Activated CD4-positive, alpha-beta memory T cell treated with anti-CD3 and anti-CD28 coated beads for 36 hours (primary cell): ENCODE results near the gene ZNF786. TPM values are rescaled to one million over a fixed set of nuclear protein-coding genes. Genes with fewer than 3 reads are reported as not detected.
"Not testable (repeated sequence)": the region's sequence is repeated elsewhere in the genome, so short reads cannot be mapped to it uniquely, and the experiment has no call there.

ENCODE experiments used
- CTCF ChIA-PET: fragments of 350-600 bp; sonication (Branson Sonifier 250); formaldehyde crosslinking; loops from one replicate; lab custom pipeline; 2021; ENCODE audit warnings: antibody characterized with exemption, inconsistent platforms; lab: Charles Lee
- POLR2A ChIA-PET: fragments of 350-600 bp; sonication (Branson Sonifier 250); formaldehyde crosslinking; loops from one replicate; lab custom pipeline; 2021; ENCODE audit warnings: antibody characterized with exemption; lab: Charles Lee
- DNase-seq: peaks from one replicate; pipeline ENCODE4 v3.0.0-alpha.2; 2020
- H3K27ac Mint-ChIP-seq: one replicate; pipeline ENCODE4 v1.8.0; 2021; ENCODE audit warnings: mixed read lengths
- H3K27me3 Mint-ChIP-seq: one replicate; pipeline ENCODE4 v1.8.0; 2021; ENCODE audit warnings: mixed read lengths
- H3K36me3 Mint-ChIP-seq: one replicate; pipeline ENCODE4 v1.8.0; 2021; ENCODE audit warnings: mixed read lengths
- H3K4me1 Mint-ChIP-seq: one replicate; pipeline ENCODE4 v1.8.0; 2021; ENCODE audit warnings: low read depth, mixed read lengths
- H3K4me3 Mint-ChIP-seq: one replicate; pipeline ENCODE4 v1.8.0; 2021; ENCODE audit warnings: mild to moderate bottlenecking, mixed read lengths
- H3K9me3 Mint-ChIP-seq: one replicate; pipeline ENCODE4 v1.8.0; 2021; ENCODE audit warnings: mixed read lengths
- intact Hi-C: fragments of 100-400 bp; cut with micrococcal nuclease; formaldehyde crosslinking; loops from one replicate; pipeline ENCODE4 v1.15.1; 2023
- total RNA-seq, 2 experiments: library from RNA; stranded (reverse); gene quantifications; one replicate each; pipeline ENCODE4 v1.2.3, GENCODE V29; 2021

Gene ZNF786
- total RNA-seq, 2 experiments from 2014 or later = 4.5 to 6.1 TPM

DNA sequence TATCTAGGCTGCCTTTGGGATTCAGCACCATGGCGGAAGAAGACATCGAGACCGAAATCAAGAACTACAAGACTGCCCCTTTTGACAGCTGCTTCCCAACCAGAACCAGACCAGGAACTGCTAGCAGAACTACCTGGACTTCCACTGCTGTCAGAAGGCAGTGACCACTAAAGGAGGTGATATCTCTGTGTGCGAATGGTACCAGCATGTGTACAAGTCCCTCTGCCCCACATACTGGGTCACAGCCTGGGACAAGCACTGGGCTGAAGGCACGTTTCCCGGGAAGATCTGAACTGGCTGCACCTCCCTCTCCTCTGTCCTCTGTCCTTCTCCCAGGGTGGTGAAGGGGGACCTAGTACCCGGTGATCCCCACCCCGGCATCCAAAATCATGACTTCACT, 36.6 kb downstream of the ZNF786 start:
- intact Hi-C loops = no loop called here
- ChIA-PET POLR2A (no interaction called here), CTCF (interaction anchor here (2.9 kb wide), 1 partner anchor 11 kb away, joined by 13 read pairs; no protein-coding TSS in a partner anchor)
- DNase-seq = no peak
- Mint-ChIP-seq H3K4me1 (no peaks in the 10 kb centered on the region), H3K9me3 (no peaks in the 10 kb centered on the region), H3K27me3 (peaks cover under 1% of the 10 kb centered on the region), H3K27ac (no peak overlapping the region), H3K36me3 (no peaks in the 10 kb centered on the region), H3K4me3 (no peak overlapping the region)

DNA sequence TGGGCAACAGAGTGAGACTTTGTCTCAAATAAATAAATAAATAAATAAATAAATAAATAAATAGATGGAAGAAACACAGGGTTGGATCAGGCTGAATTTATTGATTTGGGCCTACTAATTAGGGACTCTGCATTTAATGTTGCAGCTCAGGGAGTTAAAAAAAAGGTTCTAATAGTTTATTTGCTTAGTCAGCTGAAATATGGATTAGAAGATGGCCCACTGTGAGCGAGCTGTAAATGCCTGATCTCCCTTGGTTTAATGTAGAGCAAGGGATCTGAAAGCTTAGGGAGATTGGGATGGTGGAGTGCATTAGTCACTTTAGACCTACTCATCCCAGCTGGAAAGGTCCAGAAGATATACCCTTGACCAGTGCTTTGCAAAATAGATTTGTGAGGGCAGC, 37.1 kb downstream of the ZNF786 start:
- no peak overlapping the region for H3K4me3 Mint-ChIP-seq
- H3K4me1 Mint-ChIP-seq = no peaks in the 10 kb centered on the region
- H3K9me3 Mint-ChIP-seq = no peaks in the 10 kb centered on the region
- H3K27ac Mint-ChIP-seq = no peak overlapping the region
- no peak for DNase-seq
- intact Hi-C loops = no loop called here
- POLR2A ChIA-PET = no interaction called here
- peaks cover 2% of the 10 kb centered on the region for H3K27me3 Mint-ChIP-seq
- CTCF ChIA-PET = interaction anchor here (2.9 kb wide), 1 partner anchor 12 kb away, joined by 13 read pairs; no protein-coding TSS in a partner anchor
- H3K36me3 Mint-ChIP-seq = no peaks in the 10 kb centered on the region

DNA sequence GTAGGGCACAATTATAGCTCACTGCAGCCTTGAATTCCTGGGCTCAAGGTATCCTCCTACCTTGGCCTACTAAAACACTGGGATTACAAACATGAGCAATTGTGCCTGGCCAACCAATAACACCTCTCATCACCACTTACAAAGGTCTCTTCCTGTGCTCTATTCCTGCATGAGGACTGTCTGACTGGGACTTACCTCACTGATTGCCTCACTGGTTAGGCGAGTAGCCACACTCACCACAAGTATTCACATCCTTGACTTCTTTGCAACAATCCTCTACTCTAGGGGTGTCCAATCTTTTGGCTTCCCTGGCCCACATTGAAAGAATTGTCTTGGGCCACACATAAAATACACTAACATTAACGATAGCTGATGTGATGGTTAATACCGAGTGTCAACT, 39.6 kb downstream of the ZNF786 start:
- POLR2A ChIA-PET = no interaction called here
- Mint-ChIP-seq H3K9me3 (no peaks in the 10 kb centered on the region), H3K27ac (no peak overlapping the region), H3K4me3 (no peak overlapping the region), H3K4me1 (no peaks in the 10 kb centered on the region), H3K27me3 (peaks cover 2% of the 10 kb centered on the region), H3K36me3 (no peaks in the 10 kb centered on the region)
- no peak for DNase-seq
- CTCF ChIA-PET = interaction anchor here (0.6 to 1.2 kb wide), 2 partner anchors 44 to 72 kb away, joined by 3 read pairs; no protein-coding TSS in a partner anchor
- intact Hi-C loops = no loop called here

DNA sequence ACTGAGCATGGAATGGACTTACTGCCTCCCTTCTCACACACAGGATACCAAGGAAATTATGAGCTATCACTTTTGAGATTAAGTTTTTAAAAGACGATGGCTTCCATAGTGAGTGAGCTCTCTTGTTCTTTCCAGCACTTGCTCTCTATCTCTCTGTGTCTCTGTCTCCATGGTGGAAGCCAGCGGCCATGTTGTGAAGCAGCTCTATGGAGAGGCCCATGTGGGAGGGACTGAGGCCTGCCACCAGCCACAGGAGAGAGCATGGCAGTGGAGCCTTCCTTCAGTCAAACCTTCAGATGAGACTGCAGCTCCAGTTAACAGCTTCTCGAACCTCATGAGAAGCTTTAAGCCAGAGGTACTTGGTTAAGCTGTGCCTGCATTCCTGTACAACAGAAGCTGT, 41.7 kb downstream of the ZNF786 start:
- CTCF ChIA-PET = interaction anchor here (0.6 to 1.5 kb wide), 2 partner anchors 8 to 16 kb away, joined by 4 to 5 read pairs; no protein-coding TSS in a partner anchor
- Mint-ChIP-seq H3K4me1 (no peaks in the 10 kb centered on the region), H3K27me3 (peaks cover 2% of the 10 kb centered on the region), H3K4me3 (no peak overlapping the region), H3K36me3 (no peaks in the 10 kb centered on the region), H3K9me3 (no peaks in the 10 kb centered on the region), H3K27ac (no peak overlapping the region)
- POLR2A ChIA-PET = interaction anchor here (0.6 kb wide), 1 partner anchor 13 kb away, joined by 4 read pairs; no protein-coding TSS in a partner anchor
- no peak for DNase-seq
- intact Hi-C loops = no loop called here

DNA sequence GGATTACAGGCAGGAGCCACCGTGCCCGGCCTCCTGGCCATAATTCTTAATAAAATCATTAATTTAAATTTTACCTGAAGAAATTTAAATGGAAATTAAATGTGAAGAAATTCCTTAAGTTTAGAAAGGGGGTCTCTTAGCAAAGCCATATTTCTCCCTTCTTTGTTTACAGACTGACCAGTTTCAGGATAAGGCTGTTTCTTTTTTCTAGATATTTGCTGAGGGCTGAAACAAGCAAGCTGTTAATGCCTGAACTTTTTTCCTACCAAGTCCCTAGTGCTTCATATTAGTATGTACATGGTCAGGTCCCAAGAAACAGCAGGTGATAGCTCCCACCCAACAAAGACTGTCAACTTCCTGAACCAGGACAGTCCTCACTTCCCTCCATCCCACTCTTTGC, 44.1 kb downstream of the ZNF786 start:
- H3K36me3 Mint-ChIP-seq = no peaks in the 10 kb centered on the region
- no peak for DNase-seq
- POLR2A ChIA-PET = no interaction called here
- intact Hi-C loops = no loop called here
- H3K27ac Mint-ChIP-seq = no peak overlapping the region
- CTCF ChIA-PET = interaction anchor here (1.3 to 1.6 kb wide), 2 partner anchors 19 to 41 kb away, joined by 4 to 5 read pairs; no protein-coding TSS in a partner anchor
- no peak overlapping the region for H3K4me3 Mint-ChIP-seq
- H3K9me3 Mint-ChIP-seq = no peaks in the 10 kb centered on the region
- H3K27me3 Mint-ChIP-seq = peaks cover 2% of the 10 kb centered on the region
- H3K4me1 Mint-ChIP-seq = no peaks in the 10 kb centered on the region

DNA sequence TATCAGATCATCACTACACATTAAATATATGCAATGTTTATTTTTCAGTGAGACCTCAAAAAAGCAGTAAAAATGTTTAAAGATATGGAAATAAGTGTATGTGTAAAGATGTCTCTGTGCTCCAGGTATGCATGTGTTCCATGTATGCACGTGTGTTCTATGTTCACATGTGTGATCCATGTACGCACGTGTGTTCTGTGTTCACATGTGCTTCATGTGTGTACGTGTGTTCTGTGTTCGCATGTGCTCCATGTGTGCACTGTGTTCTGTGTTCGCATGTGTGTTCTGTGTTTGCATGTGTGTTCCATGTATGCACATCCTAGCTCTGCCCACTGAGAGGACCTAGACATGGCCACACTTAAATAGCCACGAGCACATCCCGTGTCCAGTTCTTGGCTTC, 46.6 kb downstream of the ZNF786 start:
- no peak overlapping the region for H3K27ac Mint-ChIP-seq
- no peaks in the 10 kb centered on the region for H3K36me3 Mint-ChIP-seq
- H3K9me3 Mint-ChIP-seq = no peaks in the 10 kb centered on the region
- no peak for DNase-seq
- no peak overlapping the region for H3K4me3 Mint-ChIP-seq
- CTCF ChIA-PET = no interaction called here
- POLR2A ChIA-PET = no interaction called here
- peaks cover 2% of the 10 kb centered on the region for H3K27me3 Mint-ChIP-seq
- no peaks in the 10 kb centered on the region for H3K4me1 Mint-ChIP-seq
- intact Hi-C loops = no loop called here

DNA sequence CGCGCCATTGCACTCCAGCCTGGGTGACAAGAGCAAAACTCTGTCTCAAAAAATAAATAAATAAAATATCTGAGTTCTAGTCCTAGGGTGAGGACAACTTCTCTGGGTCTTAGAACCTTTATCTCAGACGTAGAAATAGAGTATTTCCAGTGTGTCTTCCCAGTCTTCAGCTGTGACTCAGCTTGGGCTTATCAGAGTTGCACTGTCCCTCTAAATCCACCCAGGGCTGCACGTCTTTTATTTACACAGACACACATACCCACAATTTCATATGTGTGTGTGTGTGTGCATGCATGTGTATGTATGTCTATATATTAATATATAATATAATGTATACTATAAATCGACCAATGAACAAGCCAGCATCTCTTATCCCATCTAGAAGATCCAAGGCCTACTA, 49.2 kb downstream of the ZNF786 start:
- Mint-ChIP-seq H3K27me3 (peaks cover 3% of the 10 kb centered on the region), H3K36me3 (peaks cover 5% of the 10 kb centered on the region), H3K27ac (no peak overlapping the region), H3K9me3 (peaks cover 7% of the 10 kb centered on the region), H3K4me1 (no peaks in the 10 kb centered on the region), H3K4me3 (no peak overlapping the region)
- POLR2A ChIA-PET = no interaction called here
- CTCF ChIA-PET = no interaction called here
- intact Hi-C loops = no loop called here
- DNase-seq = no peak

DNA sequence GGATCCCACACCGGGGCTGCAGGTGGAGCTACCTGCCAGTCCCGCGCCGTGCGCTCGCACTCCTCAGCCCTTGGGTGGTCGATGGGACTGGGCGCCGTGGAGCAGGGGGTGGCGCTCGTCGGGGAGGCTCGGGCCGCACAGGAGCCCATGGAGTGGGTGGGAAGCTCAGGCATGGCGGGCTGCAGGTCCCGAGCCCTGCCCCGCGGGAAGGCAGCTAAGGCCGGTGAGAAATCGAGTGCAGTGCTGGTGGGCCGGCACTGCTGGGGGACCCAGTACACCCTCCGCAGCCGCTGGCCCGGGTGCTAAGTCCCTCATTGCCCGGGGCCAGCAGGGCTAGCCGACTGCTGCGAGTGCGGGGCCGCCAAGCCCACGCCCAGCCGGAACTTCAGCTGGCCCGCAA, 51.9 kb downstream of the ZNF786 start:
- H3K4me3 Mint-ChIP-seq, H3K27me3 Mint-ChIP-seq, intact Hi-C loops, H3K4me1 Mint-ChIP-seq, H3K36me3 Mint-ChIP-seq, H3K27ac Mint-ChIP-seq, DNase-seq, H3K9me3 Mint-ChIP-seq, POLR2A ChIA-PET, CTCF ChIA-PET: not testable (repeated sequence)

DNA sequence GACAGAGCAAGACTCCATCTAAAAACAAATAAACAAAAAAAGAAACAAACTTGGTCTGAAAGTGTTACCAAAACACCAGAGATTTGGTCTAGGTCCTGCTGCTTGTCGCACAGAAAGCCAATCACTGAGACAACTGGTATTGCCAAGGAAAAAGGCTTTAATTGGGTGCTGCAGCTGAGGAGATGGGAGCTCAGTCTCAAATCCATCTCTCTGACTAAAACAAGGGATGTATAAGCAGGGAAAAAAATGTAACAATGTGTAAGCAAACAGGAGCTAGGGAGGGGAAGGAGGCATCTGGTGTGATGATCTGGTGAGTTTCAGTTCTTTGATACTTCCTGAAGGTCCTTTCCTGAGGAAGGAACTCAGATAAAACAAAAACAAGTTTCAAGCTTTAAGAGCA, 53.8 kb downstream of the ZNF786 start:
- no peak for DNase-seq
- peaks cover 7% of the 10 kb centered on the region for H3K9me3 Mint-ChIP-seq
- H3K4me3 Mint-ChIP-seq = no peak overlapping the region
- ChIA-PET CTCF (interaction anchor here (0.6 kb wide), 1 partner anchor 103 kb away, joined by 3 read pairs; no protein-coding TSS in a partner anchor), POLR2A (no interaction called here)
- peaks cover 5% of the 10 kb centered on the region for H3K36me3 Mint-ChIP-seq
- intact Hi-C loops = no loop called here
- H3K27ac Mint-ChIP-seq = no peak overlapping the region
- H3K4me1 Mint-ChIP-seq = no peaks in the 10 kb centered on the region
- H3K27me3 Mint-ChIP-seq = peaks cover 3% of the 10 kb centered on the region

DNA sequence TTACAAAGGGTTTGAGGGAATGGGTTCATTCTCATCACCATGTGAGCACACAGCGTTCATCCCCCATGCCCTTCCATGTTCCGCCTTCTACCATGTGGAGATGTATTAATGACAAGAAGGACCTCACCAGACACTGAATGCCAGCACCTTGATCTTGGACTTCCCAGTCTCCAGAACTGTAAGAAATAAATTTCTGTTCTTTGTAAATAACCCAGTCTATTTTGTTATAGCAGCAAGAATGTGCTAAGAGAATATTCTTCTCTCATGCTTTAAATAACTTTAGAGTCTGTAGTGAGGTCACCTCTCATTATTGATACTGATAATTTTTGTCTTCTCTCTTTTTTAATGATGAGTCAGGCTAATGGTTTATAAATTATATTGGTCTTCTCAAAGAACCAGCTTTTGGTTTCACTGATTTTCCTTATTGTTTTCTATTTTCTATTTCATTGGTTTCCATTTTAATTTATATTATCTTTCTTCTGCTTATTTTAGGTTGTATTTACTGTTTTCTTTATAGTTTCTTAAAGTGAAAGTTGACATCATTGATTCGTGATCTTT, 59.1 kb downstream of the ZNF786 start:
- DNase-seq = no peak
- Mint-ChIP-seq H3K27me3 (no peaks in the 10 kb centered on the region), H3K4me1 (peaks cover 16% of the 10 kb centered on the region), H3K27ac (no peak overlapping the region), H3K36me3 (no peaks in the 10 kb centered on the region), H3K4me3 (no peak overlapping the region), H3K9me3 (no peaks in the 10 kb centered on the region)
- ChIA-PET CTCF (no interaction called here), POLR2A (no interaction called here)
- intact Hi-C loops = no loop called here

DNA sequence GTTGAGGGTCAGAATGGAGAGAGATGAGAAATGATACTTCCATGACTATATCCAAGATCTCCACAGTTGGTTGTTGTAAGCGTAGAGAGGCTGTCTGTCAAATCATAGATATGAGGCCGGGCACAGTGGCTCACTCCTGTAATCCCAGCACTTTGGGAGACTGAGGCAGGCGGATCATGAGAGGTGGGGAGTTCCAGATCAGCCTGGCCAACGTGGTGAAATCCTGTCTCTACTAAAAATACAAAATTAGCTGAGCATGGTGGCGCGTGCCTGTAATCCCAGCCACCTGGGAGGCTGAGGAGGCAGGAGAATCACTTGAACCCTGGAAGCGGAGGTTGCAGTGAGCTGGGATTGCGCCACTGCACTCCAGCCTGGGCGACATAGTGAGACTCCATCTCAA, 60.1 kb downstream of the ZNF786 start:
- H3K36me3 Mint-ChIP-seq, H3K27ac Mint-ChIP-seq, H3K9me3 Mint-ChIP-seq, DNase-seq, H3K4me3 Mint-ChIP-seq, intact Hi-C loops, H3K27me3 Mint-ChIP-seq, POLR2A ChIA-PET: not testable (repeated sequence)
- CTCF ChIA-PET = interaction anchor here (2.3 to 6.5 kb wide), 2 partner anchors 25 to 35 kb away, joined by 8 to 51 read pairs; no protein-coding TSS in a partner anchor
- H3K4me1 Mint-ChIP-seq = peaks cover 25% of the 10 kb centered on the region

DNA sequence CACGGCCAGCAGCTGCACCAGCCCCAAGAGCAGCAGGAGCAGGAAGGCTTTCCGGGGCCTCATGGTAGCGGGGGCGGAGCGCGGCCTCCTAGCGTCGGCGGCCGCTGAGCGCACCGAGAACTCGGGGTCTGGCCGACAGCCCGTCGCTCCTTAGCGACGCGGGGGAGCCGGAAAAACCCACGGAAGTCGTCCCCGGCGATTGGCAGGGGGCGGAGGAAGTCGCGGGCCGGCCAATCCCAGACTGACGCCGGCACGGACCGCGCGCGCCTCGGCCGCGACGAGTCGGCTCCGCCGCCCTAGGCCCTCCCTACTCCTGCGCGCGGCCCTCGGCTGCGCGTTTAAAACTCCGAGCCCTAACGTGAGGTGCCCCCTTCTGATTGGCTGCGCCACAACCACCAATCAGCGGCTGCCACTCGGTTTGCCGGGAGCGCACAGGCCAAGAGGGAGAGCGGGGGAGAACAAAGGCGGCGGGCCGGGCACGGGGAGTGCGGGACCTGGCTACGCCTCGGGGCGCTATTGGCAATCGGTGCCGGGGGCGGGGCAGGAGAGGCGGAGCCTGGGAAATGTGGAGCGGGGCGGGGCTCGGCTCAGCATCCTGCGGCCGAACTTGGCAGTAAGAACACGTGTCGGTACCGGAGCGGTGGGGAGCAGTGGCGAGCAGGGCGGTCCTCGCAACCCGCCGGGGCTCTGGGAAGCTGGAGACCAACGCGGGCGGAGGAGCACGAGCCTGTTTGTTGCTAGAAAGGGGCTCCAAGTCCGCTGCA, 62.0 kb downstream of the ZNF786 start, which contains the start of gene PDIA4:
Gene PDIA4, minus strand, starts transcription at position 160 of the 764 bp plus-strand sequence. Its CDS starts 97 bp downstream, at position 63.
- CTCF ChIA-PET = interaction anchor here (2.1 to 6.5 kb wide), 3 partner anchors 23 to 119 kb away, joined by 8 to 51 read pairs (median 8); partner anchors contain the start of gene ZNF398
- intact Hi-C loops = loop anchor here (1.0 to 10.0 kb wide), 13 partner anchors 23 to 576 kb away; partner anchors contain the start of genes EZH2, ZNF398, ZNF425 and ZNF786
- POLR2A ChIA-PET = interaction anchor here (0.6 to 3.3 kb wide), 5 partner anchors 37 to 145 kb away, joined by 4 to 19 read pairs (median 6); partner anchors contain the start of gene ZNF425
- Mint-ChIP-seq H3K4me1 (peaks cover 33% of the 10 kb centered on the region), H3K27me3 (no peaks in the 10 kb centered on the region), H3K36me3 (peaks cover 16% of the 10 kb centered on the region), H3K27ac (peak within 1 kb of the TSS; percentile 88), H3K9me3 (no peaks in the 10 kb centered on the region), H3K4me3 (peak within 1 kb of the TSS; percentile 96)
- DNase-seq = peak; percentile 100
